Bone marrow (tissue), 2 donors: Measurements from ENCODE around the gene FGFBP1.

Source experiments
- DNase-seq, 2 donors: peaks; one replicate each; lab custom pipeline; 2025; lab: John Stamatoyannopoulos, UW

FGFBP1 gene

DNA sequence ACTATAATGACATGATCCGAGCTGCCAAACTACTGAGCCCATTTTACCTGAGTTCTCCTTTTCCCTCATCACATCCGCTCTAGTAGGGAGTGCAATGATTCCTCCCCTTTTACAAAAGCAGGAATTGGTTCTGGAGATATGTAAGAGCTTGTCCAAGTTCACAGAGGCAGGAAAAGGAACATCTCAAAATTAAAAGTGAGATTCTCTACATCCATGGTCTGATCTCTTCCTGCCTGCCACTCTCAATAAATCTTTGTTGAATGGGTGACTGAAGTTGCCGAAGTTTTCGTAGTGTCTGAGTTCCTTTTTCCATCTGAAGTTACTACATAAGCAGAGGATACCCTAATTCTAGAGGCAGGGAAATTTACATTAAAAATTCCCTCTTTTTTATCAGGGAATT is at the start of gene FGFBP1:
TSS of gene FGFBP1 (minus strand) at position 101 of the 400 bp plus-strand sequence. CDS start 2,108 bp downstream, outside the sequence.
- DNase-seq: no peak

DNA sequence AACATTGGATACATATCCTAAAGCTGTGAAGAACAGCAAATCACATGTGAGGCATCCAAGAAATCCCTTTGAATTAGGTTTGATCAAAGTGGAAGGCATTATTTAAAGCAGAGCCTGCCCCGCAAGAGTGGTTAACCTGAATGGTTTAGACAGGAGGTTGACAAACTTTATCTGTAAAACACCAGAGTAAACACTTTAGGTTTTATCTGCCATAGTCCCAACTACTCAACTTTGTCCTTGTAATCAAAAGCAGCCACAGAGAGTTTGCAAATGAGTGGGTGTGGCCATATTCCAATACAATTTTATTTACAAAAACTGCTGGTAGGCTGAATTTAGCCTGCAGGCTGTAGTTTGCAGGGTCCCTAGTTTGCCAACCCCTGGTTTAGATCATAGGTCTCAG is 49.7 kb upstream of the FGFBP1 start:
- no peak for DNase-seq

- no peak for DNase-seq
These were observed 48.4 kb upstream of the FGFBP1 start for GRCh38 chr4:15986907-15987306.

DNA sequence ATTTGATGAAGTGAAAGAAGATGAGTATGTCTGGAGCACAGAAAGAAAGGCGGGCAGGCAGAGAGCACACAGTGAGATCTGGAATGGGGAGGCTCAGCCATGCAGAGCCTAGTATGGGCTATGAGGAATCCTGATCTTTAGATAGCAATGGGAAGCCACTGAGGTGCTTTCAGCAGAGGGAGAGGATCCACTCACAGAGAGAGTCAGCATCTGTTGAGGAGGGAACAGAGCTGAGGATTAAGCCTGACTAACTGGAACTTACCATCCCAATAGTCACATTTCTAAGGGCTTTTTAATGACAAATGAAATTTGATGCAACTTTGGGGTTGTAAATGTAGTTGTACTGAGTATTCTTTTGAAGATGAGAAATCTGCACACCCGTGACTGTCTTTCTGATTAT is 45.1 kb upstream of the FGFBP1 start:
- no peak for DNase-seq

DNA sequence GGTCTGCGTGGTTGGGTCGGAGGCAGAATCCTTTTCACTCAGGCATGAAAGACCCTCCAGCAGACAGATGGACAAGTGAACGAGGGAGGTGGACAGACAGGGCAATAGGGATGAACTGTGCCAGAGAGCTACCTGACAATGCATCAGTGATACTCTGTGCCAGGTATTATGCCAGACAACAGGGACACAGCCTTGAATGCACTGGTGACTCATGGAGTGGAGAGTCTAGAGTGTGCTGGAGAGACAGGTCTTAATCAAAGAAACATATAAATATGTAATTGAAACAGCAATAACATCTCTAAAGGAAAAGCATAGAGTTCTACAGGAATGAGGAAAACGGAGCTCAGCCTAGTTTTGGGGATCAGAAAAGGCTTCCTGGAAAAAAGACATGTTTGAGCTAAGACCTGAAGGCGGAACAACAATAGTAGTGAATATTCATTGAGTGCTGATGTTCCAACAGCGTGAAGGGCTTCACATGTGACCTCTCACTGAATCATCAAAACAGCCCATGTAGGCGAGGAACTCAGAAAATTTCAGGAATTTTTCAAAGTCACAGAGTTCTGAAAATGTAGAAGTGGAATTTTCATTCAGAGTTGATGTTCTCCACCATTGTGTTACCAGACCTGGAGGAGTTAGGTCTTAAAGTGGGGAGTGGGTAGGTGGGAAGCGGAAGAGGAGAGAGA is 44.4 kb upstream of the FGFBP1 start:
- DNase-seq: no peak

- DNase-seq: no peak
These were observed 38.2 kb upstream of the FGFBP1 start for GRCh38 chr4:15976456-15977447.

DNA sequence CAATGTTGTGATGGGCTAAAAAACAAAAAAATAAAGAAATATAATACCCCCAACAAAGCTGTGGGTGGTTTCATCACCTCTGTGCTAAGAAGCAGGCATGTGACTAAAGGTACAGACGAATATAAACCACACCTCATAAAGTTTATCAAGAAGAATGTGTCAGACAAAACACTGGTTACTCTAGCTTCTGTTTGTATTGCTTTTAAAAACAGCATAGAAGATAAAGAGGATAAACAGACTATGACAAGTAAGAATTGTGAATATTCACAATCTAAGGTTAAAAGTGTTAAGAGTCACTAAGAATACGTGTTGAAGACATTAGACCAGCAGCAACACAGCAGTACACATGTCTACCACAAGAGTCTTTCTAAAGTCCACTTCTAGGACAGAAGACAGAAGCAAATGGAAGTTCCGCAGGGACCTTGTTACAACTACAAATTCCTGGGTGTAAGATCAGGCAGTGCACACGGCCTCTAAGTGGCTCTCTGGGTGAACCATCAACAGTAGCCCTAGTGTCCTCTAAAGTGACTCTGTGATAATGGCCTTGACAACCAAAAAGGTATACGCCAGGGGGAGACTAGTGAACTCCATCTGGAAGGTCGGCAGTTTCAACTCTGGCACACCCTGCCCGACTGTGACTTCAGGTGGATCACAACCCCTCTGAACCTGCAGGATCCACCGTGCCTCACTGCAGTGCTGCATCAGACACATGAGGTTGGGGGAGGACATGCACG is 32.7 kb upstream of the FGFBP1 start:
- DNase-seq: no peak

DNA sequence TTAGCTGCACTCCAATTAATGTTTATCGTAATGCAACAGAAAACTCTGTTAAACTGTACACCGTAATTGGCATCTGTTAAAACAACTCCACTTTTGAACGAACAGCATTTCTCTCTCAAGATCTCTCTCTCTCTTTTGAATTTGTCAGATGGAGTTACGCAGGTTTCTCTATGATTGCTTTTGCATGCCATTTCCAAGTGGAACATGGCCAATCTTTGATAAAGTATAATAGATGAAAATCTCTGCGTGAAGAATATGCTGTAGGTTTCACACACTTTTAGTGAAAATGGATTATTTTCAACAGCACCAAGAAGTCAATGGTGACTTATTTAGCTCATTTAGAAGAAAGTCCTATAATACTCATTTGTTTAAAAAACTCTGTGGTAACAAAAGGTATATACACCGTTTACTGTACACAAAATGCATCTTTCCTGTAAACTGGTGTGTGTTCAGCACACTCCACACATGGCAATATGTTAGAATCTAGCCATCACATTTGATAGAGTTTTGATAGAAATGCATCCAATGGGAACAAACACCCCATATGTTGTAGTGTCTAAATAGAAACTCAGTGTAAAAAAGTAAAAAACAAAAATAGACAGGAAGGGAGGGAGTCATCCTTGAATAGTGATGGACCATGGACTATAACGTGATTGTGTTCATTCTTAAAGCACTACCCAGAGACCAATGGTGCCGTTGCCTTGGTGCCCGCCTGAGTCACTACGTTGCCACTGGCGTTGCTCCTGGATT is 30.2 kb upstream of the FGFBP1 start:
- no peak for DNase-seq

- DNase-seq: no peak
These were observed 26.8 kb upstream of the FGFBP1 start for GRCh38 chr4:15965325-15965724.

DNA sequence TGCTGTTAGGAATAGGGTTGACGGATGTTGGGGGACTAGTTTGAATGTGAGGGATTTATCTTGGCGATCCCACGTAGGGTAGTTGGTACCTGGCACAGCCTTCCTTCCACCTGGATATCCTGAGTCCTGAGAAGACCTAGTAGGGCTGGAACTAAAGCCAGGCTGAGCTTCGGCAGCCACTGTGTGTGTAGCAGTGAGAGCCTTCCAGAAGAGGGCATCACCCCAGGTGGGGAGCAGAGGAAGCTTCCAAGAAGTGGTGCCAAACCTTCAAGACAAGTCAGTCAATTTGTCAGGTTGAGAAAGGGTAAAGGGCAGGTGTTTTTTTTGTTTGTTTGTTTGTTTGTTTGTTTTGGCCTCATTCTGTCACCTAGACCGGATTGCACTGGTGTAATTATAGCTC is 25.6 kb upstream of the FGFBP1 start:
- DNase-seq: no peak

- DNase-seq: no peak
These were observed 25.0 kb upstream of the FGFBP1 start for GRCh38 chr4:15963576-15963975.

- peak in 1 of 2 donors; percentile 70 for DNase-seq
These were observed 24.5 kb upstream of the FGFBP1 start, which contains the start of gene FGFBP2 for GRCh38 chr4:15963001-15963451. TSS of gene FGFBP2 (minus strand) at chr4:15963175. CDS start at chr4:15963129, 46 bp downstream.

- DNase-seq: no peak
These were observed 23.4 kb upstream of the FGFBP1 start for GRCh38 chr4:15961781-15962510.

DNA sequence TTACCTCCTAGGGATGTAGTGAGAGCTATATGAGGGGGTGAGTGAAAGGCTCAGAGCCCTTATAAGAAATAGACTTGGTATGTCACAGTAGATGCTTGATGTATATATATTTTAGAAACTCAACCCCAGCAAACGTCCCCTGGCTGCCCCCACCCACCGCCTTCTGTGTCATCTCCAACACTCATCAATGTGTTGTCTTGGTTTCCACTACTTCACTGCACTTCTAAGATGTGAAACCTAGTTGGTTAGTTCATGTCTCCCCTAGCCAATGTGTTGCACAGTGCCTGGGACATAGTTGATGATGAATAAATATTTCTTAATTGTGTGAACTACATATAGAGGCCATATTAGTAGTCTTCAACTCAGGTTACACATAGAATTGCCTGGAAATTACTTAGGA is 20.0 kb upstream of the FGFBP1 start:
- no peak for DNase-seq

DNA sequence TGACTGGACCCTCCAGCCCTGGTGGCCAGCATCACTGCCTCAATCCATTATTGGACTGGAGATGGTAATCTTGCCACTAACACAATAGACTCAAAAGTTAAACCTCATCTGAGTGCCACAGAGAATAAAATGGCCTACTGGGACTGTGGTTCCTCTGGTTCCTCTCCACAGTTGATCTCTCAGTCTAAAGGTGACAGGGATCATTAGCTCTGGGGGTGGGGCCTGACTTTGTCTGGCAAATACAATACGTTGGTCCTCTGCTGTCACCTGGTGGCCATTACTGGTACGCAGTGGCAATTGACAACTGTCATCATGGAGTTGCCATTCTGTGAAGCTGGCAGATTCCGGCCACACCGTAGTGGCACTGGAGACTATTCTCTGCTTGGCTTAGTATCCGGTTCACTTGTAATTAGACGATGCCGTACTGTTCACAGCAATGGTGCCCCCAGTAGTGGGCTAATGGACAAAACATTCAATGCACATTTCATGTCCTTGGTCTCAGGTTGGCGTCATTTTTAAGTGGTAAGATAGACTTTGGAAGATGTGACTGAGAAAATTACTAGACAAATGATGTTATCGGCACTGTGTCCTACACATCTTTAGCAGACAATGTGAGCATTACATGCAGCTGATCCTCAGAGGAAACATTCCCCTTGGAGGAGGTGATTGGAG is 17.8 kb upstream of the FGFBP1 start:
- peak; percentile 32 to 73 for DNase-seq

DNA sequence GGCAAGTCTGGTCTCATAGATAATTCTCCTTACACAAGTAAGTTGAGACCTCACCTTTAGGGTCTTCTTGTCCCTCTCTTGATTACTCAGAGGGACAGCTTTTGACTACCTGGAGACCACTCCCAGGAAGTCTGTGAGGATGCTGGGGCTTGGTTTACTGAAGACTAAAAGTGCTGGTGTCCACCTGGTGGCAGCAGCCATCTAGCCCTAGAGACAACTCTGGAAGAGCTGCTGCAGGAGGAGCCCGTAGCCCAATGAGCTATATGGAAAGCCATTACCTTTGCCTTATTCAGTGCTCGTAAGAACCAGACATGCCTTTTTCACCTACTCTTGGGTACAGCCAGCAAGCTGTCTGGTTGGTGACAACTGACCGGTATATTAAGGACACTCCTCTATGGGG is 17.1 kb upstream of the FGFBP1 start:
- no peak for DNase-seq

DNA sequence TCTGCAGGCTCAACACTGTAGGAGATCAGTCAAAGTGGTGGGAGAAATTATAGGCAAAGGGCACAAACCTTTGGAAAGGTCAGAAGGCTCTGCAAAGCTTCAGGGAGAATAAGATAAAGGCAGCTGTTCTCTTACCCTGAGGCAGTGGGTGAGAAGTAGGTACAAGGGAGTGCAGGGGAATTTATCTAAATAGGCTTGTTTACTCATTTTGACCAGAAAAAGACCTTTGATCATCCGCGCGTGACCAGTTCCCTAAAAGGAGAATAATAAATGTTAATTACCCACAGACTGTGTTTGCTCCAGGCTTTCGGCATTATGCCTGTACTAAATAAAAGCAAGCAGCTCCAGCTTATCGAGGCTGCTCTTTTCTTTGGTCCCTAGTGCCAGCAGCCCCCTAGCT is 15.1 kb upstream of the FGFBP1 start:
- no peak for DNase-seq

- no peak for DNase-seq
These were observed 13.2 kb upstream of the FGFBP1 start for GRCh38 chr4:15951781-15952180.

- DNase-seq: no peak
These were observed 10.3 kb upstream of the FGFBP1 start for GRCh38 chr4:15948826-15949225.

GRCh38 chr4:15947684-15948083 is 9.1 kb upstream of the FGFBP1 start:
- DNase-seq: no peak
